ENCODE data around the gene CPNE8. TPM values are rescaled to one million over a fixed set of nuclear protein-coding genes. Genes with fewer than 3 reads are reported as not detected.

The CPNE8 gene
- total RNA-seq, 2 experiments from 2014 or later: not detected

DNA sequence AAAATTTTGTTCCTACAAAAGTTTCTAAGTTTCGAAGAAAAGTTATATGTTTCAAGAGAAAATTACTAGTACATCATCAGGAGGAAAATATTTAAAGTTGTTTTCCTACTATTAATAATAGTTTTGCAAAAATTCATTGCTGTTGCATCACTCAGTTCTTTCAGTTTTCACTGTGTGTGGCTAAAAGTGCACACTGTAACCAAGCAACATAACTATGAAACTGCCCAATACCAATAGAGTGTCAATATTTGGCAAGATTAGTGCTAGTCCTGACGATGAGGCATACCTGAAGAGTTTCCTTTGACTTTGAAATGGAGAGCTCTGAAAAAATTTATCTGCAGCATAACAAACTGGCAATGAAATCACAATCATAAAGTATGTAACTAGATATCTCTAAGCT is 194.3 kb downstream of the CPNE8 start:
- TF ChIP-seq, protein P1, sequence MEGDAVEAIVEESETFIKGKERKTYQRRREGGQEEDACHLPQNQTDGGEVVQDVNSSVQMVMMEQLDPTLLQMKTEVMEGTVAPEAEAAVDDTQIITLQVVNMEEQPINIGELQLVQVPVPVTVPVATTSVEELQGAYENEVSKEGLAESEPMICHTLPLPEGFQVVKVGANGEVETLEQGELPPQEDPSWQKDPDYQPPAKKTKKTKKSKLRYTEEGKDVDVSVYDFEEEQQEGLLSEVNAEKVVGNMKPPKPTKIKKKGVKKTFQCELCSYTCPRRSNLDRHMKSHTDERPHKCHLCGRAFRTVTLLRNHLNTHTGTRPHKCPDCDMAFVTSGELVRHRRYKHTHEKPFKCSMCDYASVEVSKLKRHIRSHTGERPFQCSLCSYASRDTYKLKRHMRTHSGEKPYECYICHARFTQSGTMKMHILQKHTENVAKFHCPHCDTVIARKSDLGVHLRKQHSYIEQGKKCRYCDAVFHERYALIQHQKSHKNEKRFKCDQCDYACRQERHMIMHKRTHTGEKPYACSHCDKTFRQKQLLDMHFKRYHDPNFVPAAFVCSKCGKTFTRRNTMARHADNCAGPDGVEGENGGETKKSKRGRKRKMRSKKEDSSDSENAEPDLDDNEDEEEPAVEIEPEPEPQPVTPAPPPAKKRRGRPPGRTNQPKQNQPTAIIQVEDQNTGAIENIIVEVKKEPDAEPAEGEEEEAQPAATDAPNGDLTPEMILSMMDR (conservative IDR thresholded peaks at IDR 0.05; ENCODE audit: low read length): no peak
- H3K4me3 ChIP-seq (ENCODE audit: low read depth, low read length, poor library complexity, severe bottlenecking): no peak overlapping the region
- no peaks in the 10 kb centered on the region for H3K36me3 ChIP-seq (ENCODE audit: insufficient read depth, low read length)
- no peak overlapping the region for H2AFZ ChIP-seq (ENCODE audit: low read length)
- H3K27ac ChIP-seq (ENCODE audit: low read depth, low read length, poor library complexity, severe bottlenecking): no peak overlapping the region
- POLR2A ChIA-PET: interaction anchor here (0.6 kb wide), 1 partner anchor 15 kb away, joined by 4 read pairs; no protein-coding TSS in a partner anchor
- H3K4me1 ChIP-seq (ENCODE audit: insufficient read depth, low read length, poor library complexity, severe bottlenecking): no peaks in the 10 kb centered on the region
- H4K20me1 ChIP-seq (ENCODE audit: insufficient read depth, low read length): no peaks in the 10 kb centered on the region
- CTCF ChIA-PET (ENCODE audit: unreplicated experiment): no interaction called here
- H3K79me2 ChIP-seq (ENCODE audit: insufficient read depth, low read depth, low read length): no peaks in the 10 kb centered on the region
- no TSS peak for BruUV-seq (replicated peaks)
- no peaks in the 10 kb centered on the region for H3K9me3 ChIP-seq (ENCODE audit: low read length)
- no peak overlapping the region for H3K4me2 ChIP-seq (ENCODE audit: low read length)
- H3K9me2 ChIP-seq (ENCODE audit: insufficient read depth, low read length): no peaks in the 10 kb centered on the region
- intact Hi-C loops (cut with micrococcal nuclease; ENCODE audit: unreplicated experiment): no loop called here
- no peak for DNase-seq (ENCODE audit: low spot score)

DNA sequence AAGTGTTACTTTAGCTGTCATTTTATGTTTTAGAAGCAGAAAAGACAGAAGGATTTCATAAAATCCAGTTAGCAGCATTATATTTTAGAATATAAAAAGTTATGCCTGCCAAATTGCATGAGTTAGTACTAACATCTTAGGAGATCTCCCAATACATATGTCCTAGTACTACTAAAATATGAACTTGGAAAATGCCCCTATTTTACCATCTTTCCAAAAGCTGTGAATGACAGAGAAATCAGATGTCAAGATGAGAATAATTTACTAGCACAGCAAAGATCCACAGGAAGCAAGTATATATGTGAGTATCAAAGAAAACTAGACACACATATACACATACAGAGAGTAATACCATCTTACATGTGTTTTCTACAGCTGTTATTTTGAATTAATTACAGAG is 196.9 kb downstream of the CPNE8 start:
- H3K4me2 ChIP-seq (ENCODE audit: low read length): no peak overlapping the region
- ChIA-PET POLR2A (interaction anchor here (0.6 kb wide), 1 partner anchor 275 kb away, joined by 3 read pairs; no protein-coding TSS in a partner anchor), CTCF (ENCODE audit: unreplicated experiment) (no interaction called here)
- H3K27ac ChIP-seq (ENCODE audit: low read depth, low read length, poor library complexity, severe bottlenecking): no peak overlapping the region
- no TSS peak for BruUV-seq (replicated peaks)
- no peaks in the 10 kb centered on the region for H3K9me2 ChIP-seq (ENCODE audit: insufficient read depth, low read length)
- H3K9me3 ChIP-seq (ENCODE audit: low read length): no peaks in the 10 kb centered on the region
- intact Hi-C loops (cut with micrococcal nuclease; ENCODE audit: unreplicated experiment): no loop called here
- H3K4me3 ChIP-seq (ENCODE audit: low read depth, low read length, poor library complexity, severe bottlenecking): no peak overlapping the region
- no peak for DNase-seq (ENCODE audit: low spot score)
- H4K20me1 ChIP-seq (ENCODE audit: insufficient read depth, low read length): no peaks in the 10 kb centered on the region
- no peak for TF ChIP-seq EZH2phosphoT487 (IDR thresholded peaks at IDR 0.05; ENCODE audit: borderline replicate concordance, low read depth, low read length)
- TF ChIP-seq, protein P1 (conservative IDR thresholded peaks at IDR 0.05; ENCODE audit: low read length): no peak
- no peaks in the 10 kb centered on the region for H3K4me1 ChIP-seq (ENCODE audit: insufficient read depth, low read length, poor library complexity, severe bottlenecking)
- H3K79me2 ChIP-seq (ENCODE audit: insufficient read depth, low read depth, low read length): no peaks in the 10 kb centered on the region
- no peak overlapping the region for H2AFZ ChIP-seq (ENCODE audit: low read length)
- H3K36me3 ChIP-seq (ENCODE audit: insufficient read depth, low read length): no peaks in the 10 kb centered on the region

DNA sequence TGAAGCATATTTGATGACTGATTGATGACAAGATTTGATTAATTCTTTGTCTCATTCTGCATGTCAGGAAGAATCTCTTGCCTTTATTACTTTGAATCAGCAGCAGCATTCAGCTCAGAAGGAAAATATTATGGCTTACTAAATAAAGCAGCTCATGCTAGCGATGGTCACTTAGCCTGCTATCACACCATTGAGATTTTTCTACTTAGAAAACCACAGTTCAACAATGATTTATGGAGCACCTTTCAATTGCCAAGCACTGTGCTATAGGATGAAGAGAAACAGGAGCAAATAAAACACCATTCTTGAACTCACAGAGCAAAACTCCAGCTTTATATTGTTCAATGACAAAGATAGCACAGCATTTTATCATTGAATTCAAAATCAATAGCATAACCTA is 197.7 kb downstream of the CPNE8 start:
- Histone ChIP-seq H3K4me2 (ENCODE audit: low read length) (no peak overlapping the region), H4K20me1 (ENCODE audit: insufficient read depth, low read length) (no peaks in the 10 kb centered on the region), H3K4me3 (ENCODE audit: low read depth, low read length, poor library complexity, severe bottlenecking) (no peak overlapping the region), H3K79me2 (ENCODE audit: insufficient read depth, low read depth, low read length) (no peaks in the 10 kb centered on the region), H3K9me3 (ENCODE audit: low read length) (no peaks in the 10 kb centered on the region), H2AFZ (ENCODE audit: low read length) (no peak overlapping the region), H3K9me2 (ENCODE audit: insufficient read depth, low read length) (no peaks in the 10 kb centered on the region), H3K4me1 (ENCODE audit: insufficient read depth, low read length, poor library complexity, severe bottlenecking) (no peaks in the 10 kb centered on the region), H3K36me3 (ENCODE audit: insufficient read depth, low read length) (no peaks in the 10 kb centered on the region), H3K27ac (ENCODE audit: low read depth, low read length, poor library complexity, severe bottlenecking) (no peak overlapping the region)
- intact Hi-C loops (cut with micrococcal nuclease; ENCODE audit: unreplicated experiment): no loop called here
- no peak for DNase-seq (ENCODE audit: low spot score)
- ChIA-PET POLR2A (interaction anchor here (0.6 to 0.7 kb wide), 2 partner anchors 90 to 274 kb away, joined by 3 read pairs; no protein-coding TSS in a partner anchor), CTCF (ENCODE audit: unreplicated experiment) (no interaction called here)
- no TSS peak for BruUV-seq (replicated peaks)
- no peak for TF ChIP-seq EZH2phosphoT487 (IDR thresholded peaks at IDR 0.05; ENCODE audit: borderline replicate concordance, low read depth, low read length)
- TF ChIP-seq, protein P1 (conservative IDR thresholded peaks at IDR 0.05; ENCODE audit: low read length): no peak

Measured in OCI-LY7 (cell line).